GM23338 (cell line): Measurements from ENCODE around the gene DACH1.

Experiments
- CREB1 ChIP-seq: fragments of 250-450 bp; sonication (Bioruptor Pico); IDR thresholded peaks from 2 replicates; pipeline ENCODE4 v1.5.0; 2020; ENCODE audit warnings: low read depth, mild to moderate bottlenecking, moderate library complexity
- EZH2 ChIP-seq: fragments of 200-600 bp; sonication (generic); IDR thresholded peaks from one replicate; pipeline ENCODE4 v1.8.0; 2017; ENCODE audit warnings: antibody characterized with exemption, mild to moderate bottlenecking, low read depth; ENCODE audit not compliant: unreplicated experiment
- JUNB ChIP-seq: IDR thresholded peaks from one replicate; pipeline ENCODE4 v1.6.1; 2016; ENCODE audit warnings: antibody characterized with exemption; ENCODE audit not compliant: unreplicated experiment
- POLR2AphosphoS5 ChIP-seq: IDR thresholded peaks from 2 replicates; pipeline ENCODE4 v1.6.1; 2016; ENCODE audit warnings: antibody characterized with exemption, low read depth
- STAT1 ChIP-seq: IDR thresholded peaks from one replicate; pipeline ENCODE4 v1.6.1; 2016; ENCODE audit warnings: antibody characterized with exemption; ENCODE audit not compliant: unreplicated experiment
- ZNF331 ChIP-seq: fragments of 250-450 bp; sonication (Bioruptor Pico); IDR thresholded peaks from 2 replicates; pipeline ENCODE4 v1.5.0; 2020; ENCODE audit warnings: low read depth, mild to moderate bottlenecking, moderate library complexity
- TF ChIP-seq, protein P1 (sequence below), 2 experiments: fragments of 200-600 bp in 1 of 2; sonication (generic) in 1 of 2; conservative IDR thresholded peaks; 2 replicates each; pipeline versions ENCODE4 v1.5.1 to v1.6.1; 2016 to 2017; ENCODE audit warnings: antibody characterized with exemption in 2 of 2, low read depth in 2 of 2, mild to moderate bottlenecking in 2 of 2, moderate library complexity in 1 of 2
- TF ChIP-seq, protein P2 (sequence below): IDR thresholded peaks from one replicate; pipeline ENCODE4 v1.6.1; 2018; ENCODE audit warnings: antibody characterized with exemption; ENCODE audit not compliant: unreplicated experiment
- TF ChIP-seq, protein P3 (sequence below): fragments of 250-450 bp; sonication (Bioruptor Pico); IDR thresholded peaks from 2 replicates; pipeline ENCODE4 v1.5.0; 2020; ENCODE audit warnings: mild to moderate bottlenecking, moderate library complexity

DNA sequence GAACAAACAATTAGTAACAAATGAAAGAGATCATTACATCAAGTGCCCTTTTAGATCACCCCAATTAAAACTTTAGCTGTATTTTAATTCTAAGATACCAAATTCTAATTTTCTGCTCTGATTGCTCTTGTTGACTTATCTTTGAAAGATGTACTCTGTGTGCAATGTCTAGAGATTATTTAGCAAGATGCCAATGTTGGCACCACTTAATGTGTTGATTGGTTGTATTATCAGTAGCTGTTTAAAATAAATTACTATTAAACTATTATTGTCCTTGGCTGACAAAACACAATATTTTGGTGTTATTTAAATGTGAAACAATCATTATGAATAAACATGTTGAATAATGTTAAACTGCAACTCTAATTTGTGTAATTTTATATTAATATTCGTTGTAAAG, 386.0 kb downstream of the DACH1 start:
- TF ChIP-seq, protein P1, sequence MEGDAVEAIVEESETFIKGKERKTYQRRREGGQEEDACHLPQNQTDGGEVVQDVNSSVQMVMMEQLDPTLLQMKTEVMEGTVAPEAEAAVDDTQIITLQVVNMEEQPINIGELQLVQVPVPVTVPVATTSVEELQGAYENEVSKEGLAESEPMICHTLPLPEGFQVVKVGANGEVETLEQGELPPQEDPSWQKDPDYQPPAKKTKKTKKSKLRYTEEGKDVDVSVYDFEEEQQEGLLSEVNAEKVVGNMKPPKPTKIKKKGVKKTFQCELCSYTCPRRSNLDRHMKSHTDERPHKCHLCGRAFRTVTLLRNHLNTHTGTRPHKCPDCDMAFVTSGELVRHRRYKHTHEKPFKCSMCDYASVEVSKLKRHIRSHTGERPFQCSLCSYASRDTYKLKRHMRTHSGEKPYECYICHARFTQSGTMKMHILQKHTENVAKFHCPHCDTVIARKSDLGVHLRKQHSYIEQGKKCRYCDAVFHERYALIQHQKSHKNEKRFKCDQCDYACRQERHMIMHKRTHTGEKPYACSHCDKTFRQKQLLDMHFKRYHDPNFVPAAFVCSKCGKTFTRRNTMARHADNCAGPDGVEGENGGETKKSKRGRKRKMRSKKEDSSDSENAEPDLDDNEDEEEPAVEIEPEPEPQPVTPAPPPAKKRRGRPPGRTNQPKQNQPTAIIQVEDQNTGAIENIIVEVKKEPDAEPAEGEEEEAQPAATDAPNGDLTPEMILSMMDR (conservative IDR thresholded peaks at IDR 0.05; ENCODE audit: low read depth in 2 of 2) = no peak
- TF ChIP-seq POLR2AphosphoS5 = no peak
- no peak for TF ChIP-seq EZH2
- TF ChIP-seq ZNF331 (CRISPR knock-in tag) = no peak
- TF ChIP-seq JUNB = no peak
- TF ChIP-seq CREB1 (CRISPR knock-in tag) = no peak
- TF ChIP-seq, protein P2, sequence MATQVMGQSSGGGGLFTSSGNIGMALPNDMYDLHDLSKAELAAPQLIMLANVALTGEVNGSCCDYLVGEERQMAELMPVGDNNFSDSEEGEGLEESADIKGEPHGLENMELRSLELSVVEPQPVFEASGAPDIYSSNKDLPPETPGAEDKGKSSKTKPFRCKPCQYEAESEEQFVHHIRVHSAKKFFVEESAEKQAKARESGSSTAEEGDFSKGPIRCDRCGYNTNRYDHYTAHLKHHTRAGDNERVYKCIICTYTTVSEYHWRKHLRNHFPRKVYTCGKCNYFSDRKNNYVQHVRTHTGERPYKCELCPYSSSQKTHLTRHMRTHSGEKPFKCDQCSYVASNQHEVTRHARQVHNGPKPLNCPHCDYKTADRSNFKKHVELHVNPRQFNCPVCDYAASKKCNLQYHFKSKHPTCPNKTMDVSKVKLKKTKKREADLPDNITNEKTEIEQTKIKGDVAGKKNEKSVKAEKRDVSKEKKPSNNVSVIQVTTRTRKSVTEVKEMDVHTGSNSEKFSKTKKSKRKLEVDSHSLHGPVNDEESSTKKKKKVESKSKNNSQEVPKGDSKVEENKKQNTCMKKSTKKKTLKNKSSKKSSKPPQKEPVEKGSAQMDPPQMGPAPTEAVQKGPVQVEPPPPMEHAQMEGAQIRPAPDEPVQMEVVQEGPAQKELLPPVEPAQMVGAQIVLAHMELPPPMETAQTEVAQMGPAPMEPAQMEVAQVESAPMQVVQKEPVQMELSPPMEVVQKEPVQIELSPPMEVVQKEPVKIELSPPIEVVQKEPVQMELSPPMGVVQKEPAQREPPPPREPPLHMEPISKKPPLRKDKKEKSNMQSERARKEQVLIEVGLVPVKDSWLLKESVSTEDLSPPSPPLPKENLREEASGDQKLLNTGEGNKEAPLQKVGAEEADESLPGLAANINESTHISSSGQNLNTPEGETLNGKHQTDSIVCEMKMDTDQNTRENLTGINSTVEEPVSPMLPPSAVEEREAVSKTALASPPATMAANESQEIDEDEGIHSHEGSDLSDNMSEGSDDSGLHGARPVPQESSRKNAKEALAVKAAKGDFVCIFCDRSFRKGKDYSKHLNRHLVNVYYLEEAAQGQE = no peak
- no peak for TF ChIP-seq STAT1
- TF ChIP-seq, protein P3, sequence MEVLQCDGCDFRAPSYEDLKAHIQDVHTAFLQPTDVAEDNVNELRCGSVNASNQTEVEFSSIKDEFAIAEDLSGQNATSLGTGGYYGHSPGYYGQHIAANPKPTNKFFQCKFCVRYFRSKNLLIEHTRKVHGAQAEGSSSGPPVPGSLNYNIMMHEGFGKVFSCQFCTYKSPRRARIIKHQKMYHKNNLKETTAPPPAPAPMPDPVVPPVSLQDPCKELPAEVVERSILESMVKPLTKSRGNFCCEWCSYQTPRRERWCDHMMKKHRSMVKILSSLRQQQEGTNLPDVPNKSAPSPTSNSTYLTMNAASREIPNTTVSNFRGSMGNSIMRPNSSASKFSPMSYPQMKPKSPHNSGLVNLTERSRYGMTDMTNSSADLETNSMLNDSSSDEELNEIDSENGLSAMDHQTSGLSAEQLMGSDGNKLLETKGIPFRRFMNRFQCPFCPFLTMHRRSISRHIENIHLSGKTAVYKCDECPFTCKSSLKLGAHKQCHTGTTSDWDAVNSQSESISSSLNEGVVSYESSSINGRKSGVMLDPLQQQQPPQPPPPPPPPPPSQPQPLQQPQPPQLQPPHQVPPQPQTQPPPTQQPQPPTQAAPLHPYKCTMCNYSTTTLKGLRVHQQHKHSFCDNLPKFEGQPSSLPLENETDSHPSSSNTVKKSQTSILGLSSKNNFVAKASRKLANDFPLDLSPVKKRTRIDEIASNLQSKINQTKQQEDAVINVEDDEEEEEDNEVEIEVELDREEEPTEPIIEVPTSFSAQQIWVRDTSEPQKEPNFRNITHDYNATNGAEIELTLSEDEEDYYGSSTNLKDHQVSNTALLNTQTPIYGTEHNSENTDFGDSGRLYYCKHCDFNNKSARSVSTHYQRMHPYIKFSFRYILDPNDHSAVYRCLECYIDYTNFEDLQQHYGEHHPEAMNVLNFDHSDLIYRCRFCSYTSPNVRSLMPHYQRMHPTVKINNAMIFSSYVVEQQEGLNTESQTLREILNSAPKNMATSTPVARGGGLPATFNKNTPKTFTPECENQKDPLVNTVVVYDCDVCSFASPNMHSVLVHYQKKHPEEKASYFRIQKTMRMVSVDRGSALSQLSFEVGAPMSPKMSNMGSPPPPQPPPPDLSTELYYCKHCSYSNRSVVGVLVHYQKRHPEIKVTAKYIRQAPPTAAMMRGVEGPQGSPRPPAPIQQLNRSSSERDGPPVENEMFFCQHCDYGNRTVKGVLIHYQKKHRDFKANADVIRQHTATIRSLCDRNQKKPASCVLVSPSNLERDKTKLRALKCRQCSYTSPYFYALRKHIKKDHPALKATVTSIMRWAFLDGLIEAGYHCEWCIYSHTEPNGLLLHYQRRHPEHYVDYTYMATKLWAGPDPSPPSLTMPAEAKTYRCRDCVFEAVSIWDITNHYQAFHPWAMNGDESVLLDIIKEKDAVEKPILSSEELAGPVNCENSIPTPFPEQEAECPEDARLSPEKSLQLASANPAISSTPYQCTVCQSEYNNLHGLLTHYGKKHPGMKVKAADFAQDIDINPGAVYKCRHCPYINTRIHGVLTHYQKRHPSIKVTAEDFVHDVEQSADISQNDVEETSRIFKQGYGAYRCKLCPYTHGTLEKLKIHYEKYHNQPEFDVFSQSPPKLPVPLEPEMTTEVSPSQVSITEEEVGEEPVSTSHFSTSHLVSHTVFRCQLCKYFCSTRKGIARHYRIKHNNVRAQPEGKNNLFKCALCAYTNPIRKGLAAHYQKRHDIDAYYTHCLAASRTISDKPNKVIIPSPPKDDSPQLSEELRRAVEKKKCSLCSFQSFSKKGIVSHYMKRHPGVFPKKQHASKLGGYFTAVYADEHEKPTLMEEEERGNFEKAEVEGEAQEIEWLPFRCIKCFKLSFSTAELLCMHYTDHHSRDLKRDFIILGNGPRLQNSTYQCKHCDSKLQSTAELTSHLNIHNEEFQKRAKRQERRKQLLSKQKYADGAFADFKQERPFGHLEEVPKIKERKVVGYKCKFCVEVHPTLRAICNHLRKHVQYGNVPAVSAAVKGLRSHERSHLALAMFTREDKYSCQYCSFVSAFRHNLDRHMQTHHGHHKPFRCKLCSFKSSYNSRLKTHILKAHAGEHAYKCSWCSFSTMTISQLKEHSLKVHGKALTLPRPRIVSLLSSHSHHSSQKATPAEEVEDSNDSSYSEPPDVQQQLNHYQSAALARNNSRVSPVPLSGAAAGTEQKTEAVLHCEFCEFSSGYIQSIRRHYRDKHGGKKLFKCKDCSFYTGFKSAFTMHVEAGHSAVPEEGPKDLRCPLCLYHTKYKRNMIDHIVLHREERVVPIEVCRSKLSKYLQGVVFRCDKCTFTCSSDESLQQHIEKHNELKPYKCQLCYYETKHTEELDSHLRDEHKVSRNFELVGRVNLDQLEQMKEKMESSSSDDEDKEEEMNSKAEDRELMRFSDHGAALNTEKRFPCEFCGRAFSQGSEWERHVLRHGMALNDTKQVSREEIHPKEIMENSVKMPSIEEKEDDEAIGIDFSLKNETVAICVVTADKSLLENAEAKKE = no peak
